ENCODE measurements around the gene TC2N. TPM values are rescaled to one million over a fixed set of nuclear protein-coding genes. Genes with fewer than 3 reads are reported as not detected.
"Not testable (repeated sequence)": the region's sequence is repeated elsewhere in the genome, so short reads cannot be mapped to it uniquely, and the experiment has no call there.

Gene TC2N
- total and polyA plus RNA-seq, 2 of the 4 experiments (the other 2 are of a cell fraction) = 0.03 to 0.18 TPM

GRCh38 chr14:91871401-91871800, 4.1 kb upstream of the TC2N start:
- Histone ChIP-seq H3K36me3 (ENCODE audit: control insufficient read depth, insufficient read depth, low read length) (peaks cover 41% of the 10 kb centered on the region), H3K4me1 (ENCODE audit: control insufficient read depth, insufficient read depth, low read length) (peaks cover 19% of the 10 kb centered on the region), H3K9me1 (ENCODE audit: insufficient read depth, low read length) (peaks cover 21% of the 10 kb centered on the region; the same call in 1 of the 2 replicates)
- H3K4me3 ChIP-seq (ENCODE audit: insufficient read depth, low read depth, low read length); CTCF ChIA-PET; H2BK5ac ChIP-seq (ENCODE audit: low read depth, low read length, poor library complexity, severe bottlenecking); H3K14ac ChIP-seq (replicated peaks; ENCODE audit: low read depth, low read length); H3K4me2 ChIP-seq (ENCODE audit: low read depth, low read length); H2BK20ac ChIP-seq (ENCODE audit: low read depth, low read length); ATAC-seq (ENCODE audit: low read depth); H2AFZ ChIP-seq (replicated peaks; ENCODE audit: low read length, poor library complexity); H3K4ac ChIP-seq (ENCODE audit: low read depth, low read length); H3K79me1 ChIP-seq (ENCODE audit: low read depth in 1 of 2, low read length in 2 of 2); in situ Hi-C loops (cut with MboI; ENCODE audit: low sequenced_read_pairs); H2AK5ac ChIP-seq (ENCODE audit: low read depth, low read length); DNase-seq; H4K20me1 ChIP-seq (ENCODE audit: insufficient read depth, low read length); H4K8ac ChIP-seq (ENCODE audit: low read depth in 2 of 2, low read length in 2 of 2); H3K56ac ChIP-seq (ENCODE audit: extremely low read depth, insufficient read depth, low read length); H3K18ac ChIP-seq (ENCODE audit: low read depth, low read length); H3K9ac ChIP-seq (ENCODE audit: low read depth, low read length); H4K5ac ChIP-seq (ENCODE audit: low read depth, low read length); H3K27ac ChIP-seq (ENCODE audit: insufficient read depth, low read length); H3K27me3 ChIP-seq (ENCODE audit: control insufficient read depth, insufficient read depth, low read length); H3K23ac ChIP-seq (ENCODE audit: low read depth, low read length); H4K91ac ChIP-seq (ENCODE audit: insufficient read depth, low read depth, low read length); intact Hi-C loops (cut with micrococcal nuclease); dilution Hi-C loops (cut with HindIII; ENCODE audit: low sequenced_read_pairs, unreplicated experiment); BruUV-seq (replicated peaks); H2BK15ac ChIP-seq (ENCODE audit: low read depth, low read length); H2AK9ac ChIP-seq (replicated peaks; ENCODE audit: low read depth, low read length, poor library complexity); H2BK120ac ChIP-seq (ENCODE audit: low read depth, low read length); H3K9me3 ChIP-seq (ENCODE audit: control insufficient read depth, insufficient read depth, low read length): not testable (repeated sequence)
- no CpG with 5 or more reads among the region's 4 CpGs for WGBS, 2 experiments (ENCODE audit: extremely low coverage in 2 of 2, insufficient read length in 1 of 2)
- POLR2A ChIA-PET (ENCODE audit: unreplicated experiment) = interaction anchor here (0.6 kb wide), 1 partner anchor 10 kb away, joined by 5 read pairs; no protein-coding TSS in a partner anchor
